ENCODE results near the gene DAAM2. TPM values are rescaled to one million over a fixed set of nuclear protein-coding genes. Genes with fewer than 3 reads are reported as not detected.

DAAM2 gene
- total and polyA plus RNA-seq, 2 donors (not counting 3 experiments of a cell fraction or from before 2014, with no cell fraction given) = 0.42 to 0.44 TPM

- Histone ChIP-seq H2AFZ (ENCODE audit: low read depth, low read length) (no peak overlapping the region), H3K27ac (ENCODE audit: insufficient read depth, low read depth, low read length) (no peak overlapping the region), H3K79me2 (ENCODE audit: control insufficient read depth, insufficient read depth, low read length) (no peaks in the 10 kb centered on the region), H3K9me1 (replicated peaks; ENCODE audit: control insufficient read depth, extremely low read depth, insufficient read depth, low read length) (no peaks in the 10 kb centered on the region), H3K4me3 (replicated peaks in 1 of 3; ENCODE audit: insufficient read depth in 1 of 3, low read depth in 1 of 3, low read length in 3 of 3) (no peak overlapping the region), H3K36me3 (ENCODE audit: control insufficient read depth in 2 of 2, extremely low read depth in 1 of 2, insufficient read depth in 2 of 2, low read length in 2 of 2) (peaks cover 0 to 6% of the 10 kb centered on the region in 2 experiments), H3K9me3 (replicated peaks; ENCODE audit: control insufficient read depth, insufficient read depth, low read length) (no peaks in the 10 kb centered on the region), H3K4me1 (ENCODE audit: control insufficient read depth, extremely low read depth, insufficient read depth, low read length) (no peaks in the 10 kb centered on the region), H3K9ac (replicated peaks; ENCODE audit: extremely low read depth, insufficient read depth, low read length) (no peak overlapping the region), H3K27me3 (ENCODE audit: control insufficient read depth in 2 of 2, insufficient read depth in 2 of 2, low read length in 2 of 2) (no peaks in the 10 kb centered on the region), H3K4me2 (ENCODE audit: insufficient read depth, low read length) (no peak overlapping the region), H4K20me1 (replicated peaks; ENCODE audit: control insufficient read depth, extremely low read depth, insufficient read depth, low read length) (no peaks in the 10 kb centered on the region)
- ChIA-PET POLR2A (no interaction called here), CTCF (no interaction called here)
- BruUV-seq (replicated peaks) = no TSS peak
- DNase-seq (ENCODE audit: low read depth, low spot score) = no peak
- TF ChIP-seq POLR2AphosphoS5 (IDR thresholded peaks at IDR 0.05; ENCODE audit: insufficient read depth, low read depth, low read length) = no peak
- TF ChIP-seq EZH2 (IDR thresholded peaks at IDR 0.05; ENCODE audit: borderline replicate concordance, low read depth, low read length, severe bottlenecking) = no peak
- no peak for TF ChIP-seq JUN (IDR thresholded peaks at IDR 0.05; ENCODE audit: borderline replicate concordance, insufficient read depth, insufficient read length, low read depth)
- no peak for TF ChIP-seq MYC (IDR thresholded peaks at IDR 0.05; ENCODE audit: low read depth, low read length)
- TF ChIP-seq, protein P1, sequence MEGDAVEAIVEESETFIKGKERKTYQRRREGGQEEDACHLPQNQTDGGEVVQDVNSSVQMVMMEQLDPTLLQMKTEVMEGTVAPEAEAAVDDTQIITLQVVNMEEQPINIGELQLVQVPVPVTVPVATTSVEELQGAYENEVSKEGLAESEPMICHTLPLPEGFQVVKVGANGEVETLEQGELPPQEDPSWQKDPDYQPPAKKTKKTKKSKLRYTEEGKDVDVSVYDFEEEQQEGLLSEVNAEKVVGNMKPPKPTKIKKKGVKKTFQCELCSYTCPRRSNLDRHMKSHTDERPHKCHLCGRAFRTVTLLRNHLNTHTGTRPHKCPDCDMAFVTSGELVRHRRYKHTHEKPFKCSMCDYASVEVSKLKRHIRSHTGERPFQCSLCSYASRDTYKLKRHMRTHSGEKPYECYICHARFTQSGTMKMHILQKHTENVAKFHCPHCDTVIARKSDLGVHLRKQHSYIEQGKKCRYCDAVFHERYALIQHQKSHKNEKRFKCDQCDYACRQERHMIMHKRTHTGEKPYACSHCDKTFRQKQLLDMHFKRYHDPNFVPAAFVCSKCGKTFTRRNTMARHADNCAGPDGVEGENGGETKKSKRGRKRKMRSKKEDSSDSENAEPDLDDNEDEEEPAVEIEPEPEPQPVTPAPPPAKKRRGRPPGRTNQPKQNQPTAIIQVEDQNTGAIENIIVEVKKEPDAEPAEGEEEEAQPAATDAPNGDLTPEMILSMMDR (IDR thresholded peaks at IDR 0.05; ENCODE audit: extremely low read depth in 1 of 2, insufficient read depth in 1 of 2, low read depth in 1 of 2, low read length in 2 of 2) = no peak
- TF ChIP-seq POLR2A (IDR thresholded peaks at IDR 0.05; ENCODE audit: low read depth, low read length) = no peak
- no peak for TF ChIP-seq MAX (IDR thresholded peaks at IDR 0.05; ENCODE audit: insufficient read depth, insufficient read length)
- no peak for TF ChIP-seq FOS (IDR thresholded peaks at IDR 0.05; ENCODE audit: borderline replicate concordance, insufficient read depth, low read length)
- TF ChIP-seq GATA2 (IDR thresholded peaks at IDR 0.05; ENCODE audit: insufficient read depth, insufficient read length, low read depth, low read length) = no peak
- dilution Hi-C loops (cut with MboI; ENCODE audit: extremely low pct_ligation_motif_present, low sequenced_read_pairs) (no loop called here), intact Hi-C loops (cut with micrococcal nuclease) (no loop called here)
- no peak for FAIRE-seq
Observed at GRCh38 chr6:39915866-39916265, 123.7 kb downstream of the DAAM2 start.
